ENCODE data around the gene DUSP1. TPM values are rescaled to one million over a fixed set of nuclear protein-coding genes. Genes with fewer than 3 reads are reported as not detected.

Gene DUSP1
- polyA plus RNA-seq, 1 donor (not counting 4 experiments of a cell fraction or from before 2014, with no cell fraction given), result 174 TPM

DNA sequence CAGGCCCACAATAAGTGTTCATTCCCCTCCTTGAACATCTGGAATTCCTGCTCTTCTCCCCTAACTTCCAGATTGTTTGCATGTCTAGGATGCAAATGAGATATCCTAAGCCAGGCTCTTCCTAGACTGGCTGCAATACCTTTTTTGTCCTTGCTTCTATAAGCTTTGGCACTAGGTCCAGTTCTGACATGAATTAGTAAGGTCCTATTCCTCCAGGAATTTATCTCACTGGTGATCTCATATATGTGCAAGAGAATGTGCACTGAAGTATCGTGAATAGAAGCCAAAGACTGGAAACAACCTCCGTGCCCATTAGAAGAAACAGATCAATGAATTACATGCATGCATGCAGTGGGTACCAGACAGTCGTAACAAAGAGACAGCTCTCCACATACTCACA, 25.2 kb downstream of the DUSP1 start:
- Histone ChIP-seq H3K27me3 (ENCODE audit: control insufficient read depth, extremely low read depth, insufficient read depth, low read length) (no peaks in the 10 kb centered on the region), H3K4me3 (ENCODE audit: control insufficient read depth in 2 of 3, extremely low read depth in 1 of 3, insufficient read depth in 2 of 3, low read depth in 1 of 3, low read length in 3 of 3) (no peak overlapping the region), H2AFZ (ENCODE audit: control insufficient read depth, low read length) (no peak overlapping the region), H3K27ac (ENCODE audit: control insufficient read depth, insufficient read depth, low read length) (no peak overlapping the region), H3K79me2 (ENCODE audit: control insufficient read depth, insufficient read depth, low read length) (no peaks in the 10 kb centered on the region), H3K9me1 (ENCODE audit: control insufficient read depth, extremely low read depth, insufficient read depth, low read length) (no peaks in the 10 kb centered on the region), H3K4me1 (ENCODE audit: control insufficient read depth, extremely low read depth, insufficient read depth, low read length) (peaks cover 7% of the 10 kb centered on the region), H3K9ac (ENCODE audit: control insufficient read depth, extremely low read depth, insufficient read depth, low read length) (no peak overlapping the region), H3K9me3 (ENCODE audit: control insufficient read depth, low read depth, low read length) (no peaks in the 10 kb centered on the region), H4K20me1 (ENCODE audit: control insufficient read depth, extremely low read depth, insufficient read depth, low read length) (no peaks in the 10 kb centered on the region), H3K36me3 (ENCODE audit: control insufficient read depth in 2 of 2, extremely low read depth in 1 of 2, insufficient read depth in 2 of 2, low read length in 2 of 2) (no peaks in the 10 kb centered on the region), H3K4me2 (ENCODE audit: control insufficient read depth, extremely low read depth, insufficient read depth, low read depth, low read length) (no peak overlapping the region)
- FAIRE-seq, result no peak
- TF ChIP-seq, protein P1, sequence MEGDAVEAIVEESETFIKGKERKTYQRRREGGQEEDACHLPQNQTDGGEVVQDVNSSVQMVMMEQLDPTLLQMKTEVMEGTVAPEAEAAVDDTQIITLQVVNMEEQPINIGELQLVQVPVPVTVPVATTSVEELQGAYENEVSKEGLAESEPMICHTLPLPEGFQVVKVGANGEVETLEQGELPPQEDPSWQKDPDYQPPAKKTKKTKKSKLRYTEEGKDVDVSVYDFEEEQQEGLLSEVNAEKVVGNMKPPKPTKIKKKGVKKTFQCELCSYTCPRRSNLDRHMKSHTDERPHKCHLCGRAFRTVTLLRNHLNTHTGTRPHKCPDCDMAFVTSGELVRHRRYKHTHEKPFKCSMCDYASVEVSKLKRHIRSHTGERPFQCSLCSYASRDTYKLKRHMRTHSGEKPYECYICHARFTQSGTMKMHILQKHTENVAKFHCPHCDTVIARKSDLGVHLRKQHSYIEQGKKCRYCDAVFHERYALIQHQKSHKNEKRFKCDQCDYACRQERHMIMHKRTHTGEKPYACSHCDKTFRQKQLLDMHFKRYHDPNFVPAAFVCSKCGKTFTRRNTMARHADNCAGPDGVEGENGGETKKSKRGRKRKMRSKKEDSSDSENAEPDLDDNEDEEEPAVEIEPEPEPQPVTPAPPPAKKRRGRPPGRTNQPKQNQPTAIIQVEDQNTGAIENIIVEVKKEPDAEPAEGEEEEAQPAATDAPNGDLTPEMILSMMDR (optimal IDR thresholded peaks at IDR 0.05 in 1 of 3, IDR thresholded peaks at IDR 0.05 in 1 of 3, conservative IDR thresholded peaks at IDR 0.05 in 1 of 3; ENCODE audit: extremely low read depth in 1 of 3, insufficient read depth in 2 of 3, low read length in 3 of 3), result peak in 1 of 3 experiments; percentile 7
- no peak for TF ChIP-seq EZH2 (IDR thresholded peaks at IDR 0.05; ENCODE audit: low read length)
- no peak for DNase-seq (ENCODE audit: low read depth, low spot score)
- dilution Hi-C loops (cut with MboI; ENCODE audit: extremely low pct_ligation_motif_present, low sequenced_read_pairs), result no loop called here

GRCh38 chr5:172745406-172745805, 25.6 kb downstream of the DUSP1 start:
- no peak for DNase-seq (ENCODE audit: low read depth, low spot score)
- dilution Hi-C loops (cut with MboI; ENCODE audit: extremely low pct_ligation_motif_present, low sequenced_read_pairs), result no loop called here
- no peaks in the 10 kb centered on the region for H3K27me3 ChIP-seq (ENCODE audit: control insufficient read depth, extremely low read depth, insufficient read depth, low read length)
- H2AFZ ChIP-seq (ENCODE audit: control insufficient read depth, low read length), result no peak overlapping the region
- peaks cover 9% of the 10 kb centered on the region for H3K4me1 ChIP-seq (ENCODE audit: control insufficient read depth, extremely low read depth, insufficient read depth, low read length)
- no peaks in the 10 kb centered on the region for H3K9me3 ChIP-seq (ENCODE audit: control insufficient read depth, low read depth, low read length)
- TF ChIP-seq, protein P1 (optimal IDR thresholded peaks at IDR 0.05 in 1 of 3, IDR thresholded peaks at IDR 0.05 in 1 of 3, conservative IDR thresholded peaks at IDR 0.05 in 1 of 3; ENCODE audit: extremely low read depth in 1 of 3, insufficient read depth in 2 of 3, low read length in 3 of 3), result no peak
- TF ChIP-seq EZH2 (IDR thresholded peaks at IDR 0.05; ENCODE audit: low read length), result no peak
- H3K27ac ChIP-seq (ENCODE audit: control insufficient read depth, insufficient read depth, low read length), result no peak overlapping the region
- H3K4me2 ChIP-seq (ENCODE audit: control insufficient read depth, extremely low read depth, insufficient read depth, low read depth, low read length), result no peak overlapping the region
- H3K36me3 ChIP-seq (ENCODE audit: control insufficient read depth in 2 of 2, extremely low read depth in 1 of 2, insufficient read depth in 2 of 2, low read length in 2 of 2), result no peaks in the 10 kb centered on the region
- no peaks in the 10 kb centered on the region for H4K20me1 ChIP-seq (ENCODE audit: control insufficient read depth, extremely low read depth, insufficient read depth, low read length)
- H3K9me1 ChIP-seq (ENCODE audit: control insufficient read depth, extremely low read depth, insufficient read depth, low read length), result no peaks in the 10 kb centered on the region
- FAIRE-seq, result no peak
- H3K9ac ChIP-seq (ENCODE audit: control insufficient read depth, extremely low read depth, insufficient read depth, low read length), result no peak overlapping the region
- H3K4me3 ChIP-seq (ENCODE audit: control insufficient read depth in 2 of 3, extremely low read depth in 1 of 3, insufficient read depth in 2 of 3, low read depth in 1 of 3, low read length in 3 of 3), result no peak overlapping the region
- H3K79me2 ChIP-seq (ENCODE audit: control insufficient read depth, insufficient read depth, low read length), result no peaks in the 10 kb centered on the region
